Vagina (tissue), 2 donors: ENCODE results near the gene DUSP5. TPM values are rescaled to one million over a fixed set of nuclear protein-coding genes. Genes with fewer than 3 reads are reported as not detected.

Experiments
- DNase-seq, 2 donors: peaks; one replicate each; pipeline ENCODE4 v3.0.0-alpha.2; 2017; ENCODE audit errors: extremely low spot score in 2 of 2
- H3K27ac ChIP-seq: fragments of 200-600 bp; sonication (generic); one replicate; pipeline ENCODE4 v1.5.1; 2019
- H3K27me3 ChIP-seq: fragments of 200-600 bp; sonication (generic); one replicate; pipeline ENCODE4 v1.5.1; 2019
- H3K36me3 ChIP-seq, 2 donors: fragments of 200-600 bp; sonication (generic); one replicate each; pipeline ENCODE4 v1.5.1; 2017 to 2019
- H3K4me1 ChIP-seq: fragments of 200-600 bp; sonication (generic); one replicate; pipeline ENCODE4 v1.5.1; 2019
- H3K4me3 ChIP-seq, 2 donors: fragments of 200-600 bp; sonication (generic); 1 replicate in 1 of 2; 2 replicates in 1 of 2; pipeline ENCODE4 v1.5.1; 2016 to 2019
- H3K9me3 ChIP-seq: fragments of 200-600 bp; sonication (generic); one replicate; pipeline ENCODE4 v1.5.1; 2019
- CTCF ChIP-seq, 3 experiments: fragments of 450-650 bp in 2 of 3; fragments of 200-600 bp in 1 of 3; sonication (generic) in 1 of 3; IDR thresholded peaks; one replicate each; pipeline ENCODE4 v1.5.1; 2017 to 2019; ENCODE audit warnings: antibody characterized with exemption in 3 of 3, mild to moderate bottlenecking in 2 of 3, moderate library complexity in 2 of 3
- POLR2A ChIP-seq, 2 donors: fragments of 450-650 bp; IDR thresholded peaks; one replicate each; pipeline ENCODE4 v1.6.1; 2017; ENCODE audit warnings: antibody characterized with exemption in 2 of 2, mild to moderate bottlenecking in 2 of 2, moderate library complexity in 2 of 2
- POLR2AphosphoS5 ChIP-seq, 2 donors: sonication (generic); formaldehyde crosslinking; IDR thresholded peaks; one replicate each; pipeline ENCODE4 v1.9.0; 2017; ENCODE audit warnings: antibody characterized with exemption in 2 of 2, mild to moderate bottlenecking in 2 of 2, low read depth in 1 of 2; ENCODE audit not compliant: insufficient read depth in 1 of 2
- intact Hi-C: fragments of 100-400 bp; cut with DNase I; formaldehyde crosslinking; loops from one replicate; pipeline ENCODE4 v1.15.1; 2023
- total RNA-seq: library from RNA; depleted of rRNA; stranded (reverse); fragments of >200 nt; gene quantifications from one replicate; pipeline ENCODE4 v1.2.3, GENCODE V29; 2016

DUSP5 gene
- total RNA-seq, 1 donor from 2014 or later, result 75.1 TPM

GRCh38 chr10:110474017-110474416 is 23.7 kb upstream of the DUSP5 start:
- TF ChIP-seq POLR2A (IDR thresholded peaks at IDR 0.05) (no peak), CTCF (IDR thresholded peaks at IDR 0.05) (no peak), POLR2AphosphoS5 (IDR thresholded peaks at IDR 0.05; ENCODE audit: insufficient read depth in 1 of 2, low read depth in 1 of 2) (no peak)
- no peak overlapping the region for H3K4me3 ChIP-seq
- H3K27me3 ChIP-seq, result no peaks in the 10 kb centered on the region
- no peaks in the 10 kb centered on the region for H3K36me3 ChIP-seq
- no peak overlapping the region for H3K27ac ChIP-seq
- H3K9me3 ChIP-seq, result no peaks in the 10 kb centered on the region
- intact Hi-C loops, result no loop called here
- H3K4me1 ChIP-seq, result no peaks in the 10 kb centered on the region
- no peak for DNase-seq

- Histone ChIP-seq H3K4me3 (no peak overlapping the region), H3K4me1 (no peaks in the 10 kb centered on the region), H3K9me3 (no peaks in the 10 kb centered on the region), H3K27me3 (no peaks in the 10 kb centered on the region), H3K27ac (no peak overlapping the region), H3K36me3 (no peaks in the 10 kb centered on the region)
- intact Hi-C loops, result no loop called here
- DNase-seq, result no peak
- no peak for TF ChIP-seq CTCF (IDR thresholded peaks at IDR 0.05)
- TF ChIP-seq POLR2A (IDR thresholded peaks at IDR 0.05), result no peak
Measured at GRCh38 chr10:110474826-110475225, 22.9 kb upstream of the DUSP5 start.

DNA sequence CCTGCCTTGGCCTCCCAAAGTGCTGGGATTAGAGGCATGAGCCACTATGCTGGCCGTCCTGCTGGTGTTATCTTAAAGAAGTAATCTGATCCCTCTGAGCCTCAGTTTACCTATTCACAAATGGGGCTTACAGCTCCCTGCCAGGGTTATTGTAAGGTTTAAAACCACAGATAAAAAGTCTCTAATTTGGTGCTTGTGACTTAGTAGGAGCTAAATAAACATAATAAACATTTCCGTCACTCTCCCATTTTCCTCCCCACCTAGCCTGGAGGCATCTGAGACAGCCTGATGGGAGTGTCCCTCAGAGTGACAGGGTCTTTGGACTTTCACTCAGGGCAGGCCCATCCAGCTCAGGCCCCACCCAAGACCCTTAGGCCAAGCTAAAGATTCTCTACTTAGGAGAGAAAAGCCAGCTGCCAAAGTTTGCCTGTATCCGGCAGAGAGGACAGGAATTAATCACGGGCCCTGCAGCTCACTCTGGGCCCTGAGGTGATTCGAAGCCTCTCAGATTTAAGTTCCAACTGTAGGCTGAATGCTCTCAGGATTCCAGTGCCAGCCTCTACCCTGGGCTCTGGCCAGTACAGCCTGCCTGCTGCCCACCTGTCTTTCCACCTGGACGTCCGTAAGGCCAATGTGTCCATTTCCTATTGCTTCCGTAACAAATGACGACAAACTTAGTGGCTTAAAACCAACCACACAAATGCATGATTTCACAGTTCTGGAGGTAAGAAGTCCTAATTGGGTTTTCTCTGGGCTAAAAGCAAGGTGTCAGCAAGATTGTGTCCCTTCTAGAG is 21.8 kb upstream of the DUSP5 start:
- H3K27ac ChIP-seq, result no peak overlapping the region
- H3K9me3 ChIP-seq, result no peaks in the 10 kb centered on the region
- TF ChIP-seq POLR2A (IDR thresholded peaks at IDR 0.05), result no peak
- TF ChIP-seq CTCF (IDR thresholded peaks at IDR 0.05), result no peak
- TF ChIP-seq POLR2AphosphoS5 (IDR thresholded peaks at IDR 0.05; ENCODE audit: insufficient read depth in 1 of 2, low read depth in 1 of 2), result no peak
- no peaks in the 10 kb centered on the region for H3K4me1 ChIP-seq
- intact Hi-C loops, result no loop called here
- DNase-seq, result no peak
- H3K36me3 ChIP-seq, result no peaks in the 10 kb centered on the region
- H3K4me3 ChIP-seq, result no peak overlapping the region
- no peaks in the 10 kb centered on the region for H3K27me3 ChIP-seq

- intact Hi-C loops, result no loop called here
- TF ChIP-seq POLR2AphosphoS5 (IDR thresholded peaks at IDR 0.05; ENCODE audit: insufficient read depth in 1 of 2, low read depth in 1 of 2) (no peak), POLR2A (IDR thresholded peaks at IDR 0.05) (no peak)
- DNase-seq, result no peak
- no peaks in the 10 kb centered on the region for H3K4me1 ChIP-seq
- no peak overlapping the region for H3K4me3 ChIP-seq
- no peak overlapping the region for H3K27ac ChIP-seq
- no peaks in the 10 kb centered on the region for H3K36me3 ChIP-seq
- no peaks in the 10 kb centered on the region for H3K9me3 ChIP-seq
- no peaks in the 10 kb centered on the region for H3K27me3 ChIP-seq
Measured at GRCh38 chr10:110479710-110480109, 18.0 kb upstream of the DUSP5 start.

GRCh38 chr10:110480387-110480786 is 17.3 kb upstream of the DUSP5 start:
- Histone ChIP-seq H3K4me1 (no peaks in the 10 kb centered on the region), H3K4me3 (no peak overlapping the region), H3K9me3 (no peaks in the 10 kb centered on the region), H3K27me3 (no peaks in the 10 kb centered on the region), H3K36me3 (no peaks in the 10 kb centered on the region), H3K27ac (no peak overlapping the region)
- TF ChIP-seq POLR2AphosphoS5 (IDR thresholded peaks at IDR 0.05; ENCODE audit: insufficient read depth in 1 of 2, low read depth in 1 of 2) (no peak), POLR2A (IDR thresholded peaks at IDR 0.05) (no peak), CTCF (IDR thresholded peaks at IDR 0.05) (no peak)
- no peak for DNase-seq
- intact Hi-C loops, result no loop called here
